GM21526 (cell line): ENCODE data around the gene DHX35.

ENCODE experiments used
- ATAC-seq: cut with Tn5 transposase; IDR thresholded peaks from one replicate; pipeline ENCODE4 v1.9.1; 2021; ENCODE audit warnings: moderate library complexity; ENCODE audit not compliant: unreplicated experiment, low FRiP score

The DHX35 gene

GRCh38 chr20:39013662-39014109 lies 51.5 kb downstream of the DHX35 start:
- no peak for ATAC-seq

GRCh38 chr20:39016041-39016440 lies 53.9 kb downstream of the DHX35 start:
- no peak for ATAC-seq

- no peak for ATAC-seq
Observed at GRCh38 chr20:39016506-39016905, 54.4 kb downstream of the DHX35 start.

- ATAC-seq: no peak
Observed at GRCh38 chr20:39019027-39019426, 56.9 kb downstream of the DHX35 start.

GRCh38 chr20:39019805-39020325 lies 57.7 kb downstream of the DHX35 start:
- peak; percentile 70 for ATAC-seq

- ATAC-seq: no peak
Observed at GRCh38 chr20:39021748-39022147, 59.6 kb downstream of the DHX35 start.

- ATAC-seq: no peak
Observed at GRCh38 chr20:39025883-39026282, 63.7 kb downstream of the DHX35 start.

GRCh38 chr20:39029364-39029763 lies 67.2 kb downstream of the DHX35 start:
- ATAC-seq: no peak

GRCh38 chr20:39032997-39033396 lies 70.9 kb downstream of the DHX35 start:
- no peak for ATAC-seq

GRCh38 chr20:39036011-39036410 lies 73.9 kb downstream of the DHX35 start:
- no peak for ATAC-seq

- ATAC-seq: no peak
Observed at GRCh38 chr20:39036851-39037250, 74.7 kb downstream of the DHX35 start.

GRCh38 chr20:39038047-39038446 lies 75.9 kb downstream of the DHX35 start:
- no peak for ATAC-seq

GRCh38 chr20:39038495-39038894 lies 76.4 kb downstream of the DHX35 start:
- ATAC-seq: no peak

- no peak for ATAC-seq
Observed at GRCh38 chr20:39039261-39039660, 77.1 kb downstream of the DHX35 start.

- ATAC-seq: no peak
Observed at GRCh38 chr20:39040116-39040515, 78.0 kb downstream of the DHX35 start.

GRCh38 chr20:39041067-39041466 lies 78.9 kb downstream of the DHX35 start:
- no peak for ATAC-seq

GRCh38 chr20:39042279-39043150 lies 80.4 kb downstream of the DHX35 start:
- no peak for ATAC-seq

GRCh38 chr20:39044501-39044900 lies 82.4 kb downstream of the DHX35 start:
- ATAC-seq: no peak

- ATAC-seq: no peak
Observed at GRCh38 chr20:39045676-39046075, 83.5 kb downstream of the DHX35 start.

GRCh38 chr20:39047417-39047985 lies 85.4 kb downstream of the DHX35 start:
- ATAC-seq: no peak

GRCh38 chr20:39048000-39048696 lies 86.0 kb downstream of the DHX35 start:
- ATAC-seq: no peak
